Ishikawa (cell line): ENCODE results near the gene RNF181.

Source experiments
- CEBPB ChIP-seq: IDR thresholded peaks from 2 replicates; pipeline ENCODE4 v1.6.1; 2012
- CREB1 ChIP-seq: IDR thresholded peaks from 2 replicates; pipeline ENCODE4 v1.6.1; 2012; ENCODE audit warnings: low read depth
- EGR1 ChIP-seq: IDR thresholded peaks from 2 replicates; pipeline ENCODE4 v1.6.1; 2012
- EP300 ChIP-seq: IDR thresholded peaks from 2 replicates; pipeline ENCODE4 v1.6.1; 2012; ENCODE audit warnings: borderline replicate concordance
- FOXM1 ChIP-seq: IDR thresholded peaks from 2 replicates; pipeline ENCODE4 v1.6.1; 2012; ENCODE audit warnings: low read depth, borderline replicate concordance
- NFIC ChIP-seq: IDR thresholded peaks from 2 replicates; pipeline ENCODE4 v1.6.1; 2012
- RAD21 ChIP-seq: IDR thresholded peaks from 2 replicates; pipeline ENCODE4 v1.6.1; 2012; ENCODE audit warnings: low read depth
- TAF1 ChIP-seq: IDR thresholded peaks from 2 replicates; pipeline ENCODE4 v1.6.1; 2012; ENCODE audit warnings: low read depth, mild to moderate bottlenecking
- TCF12 ChIP-seq: IDR thresholded peaks from 2 replicates; pipeline ENCODE4 v1.6.1; 2012; ENCODE audit warnings: low read depth
- TEAD4 ChIP-seq: IDR thresholded peaks from 2 replicates; pipeline ENCODE4 v1.6.1; 2012
- YY1 ChIP-seq: IDR thresholded peaks from 2 replicates; pipeline ENCODE4 v1.6.1; 2012; ENCODE audit warnings: low read depth
- ZBTB7A ChIP-seq: IDR thresholded peaks from 2 replicates; pipeline ENCODE4 v1.6.1; 2012; ENCODE audit warnings: low read depth
- TF ChIP-seq, protein P1 (sequence below): IDR thresholded peaks from 2 replicates; pipeline ENCODE4 v1.6.1; 2012
- TF ChIP-seq, protein P2 (sequence below): IDR thresholded peaks from 2 replicates; pipeline ENCODE4 v1.6.1; 2012
- TF ChIP-seq, protein P3 (sequence below): IDR thresholded peaks from 2 replicates; pipeline ENCODE4 v1.6.1; 2012; ENCODE audit warnings: low read depth, mild to moderate bottlenecking

RNF181 gene

DNA sequence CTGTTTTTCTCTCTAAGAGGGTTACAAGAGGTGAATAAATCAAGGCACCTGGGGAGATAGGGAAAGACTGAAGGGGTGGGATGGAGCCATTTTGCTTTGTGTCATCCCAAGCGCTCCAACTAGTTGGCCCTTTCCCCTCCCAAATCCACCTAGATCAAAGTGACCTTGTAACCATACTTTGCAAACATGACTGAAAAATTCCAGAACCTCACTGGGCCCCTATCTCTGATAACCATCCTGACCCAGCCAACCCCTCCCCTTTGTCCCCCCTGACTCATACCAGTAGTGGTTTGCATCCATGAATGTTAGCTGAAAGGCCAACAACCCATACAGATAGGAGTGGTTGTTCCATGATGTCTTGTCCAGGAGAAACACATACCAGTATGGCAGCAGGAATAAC lies 37.4 kb upstream of the RNF181 start:
- TF ChIP-seq EGR1: no peak
- TF ChIP-seq RAD21: no peak
- no peak for TF ChIP-seq TAF1
- TF ChIP-seq, protein P1, sequence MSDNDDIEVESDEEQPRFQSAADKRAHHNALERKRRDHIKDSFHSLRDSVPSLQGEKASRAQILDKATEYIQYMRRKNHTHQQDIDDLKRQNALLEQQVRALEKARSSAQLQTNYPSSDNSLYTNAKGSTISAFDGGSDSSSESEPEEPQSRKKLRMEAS: no peak
- no peak for TF ChIP-seq FOXM1
- no peak for TF ChIP-seq ZBTB7A
- no peak for TF ChIP-seq TEAD4
- TF ChIP-seq YY1: no peak
- no peak for TF ChIP-seq CEBPB
- TF ChIP-seq, protein P2, sequence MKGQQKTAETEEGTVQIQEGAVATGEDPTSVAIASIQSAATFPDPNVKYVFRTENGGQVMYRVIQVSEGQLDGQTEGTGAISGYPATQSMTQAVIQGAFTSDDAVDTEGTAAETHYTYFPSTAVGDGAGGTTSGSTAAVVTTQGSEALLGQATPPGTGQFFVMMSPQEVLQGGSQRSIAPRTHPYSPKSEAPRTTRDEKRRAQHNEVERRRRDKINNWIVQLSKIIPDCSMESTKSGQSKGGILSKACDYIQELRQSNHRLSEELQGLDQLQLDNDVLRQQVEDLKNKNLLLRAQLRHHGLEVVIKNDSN: no peak
- TF ChIP-seq EP300: no peak
- TF ChIP-seq, protein P3, sequence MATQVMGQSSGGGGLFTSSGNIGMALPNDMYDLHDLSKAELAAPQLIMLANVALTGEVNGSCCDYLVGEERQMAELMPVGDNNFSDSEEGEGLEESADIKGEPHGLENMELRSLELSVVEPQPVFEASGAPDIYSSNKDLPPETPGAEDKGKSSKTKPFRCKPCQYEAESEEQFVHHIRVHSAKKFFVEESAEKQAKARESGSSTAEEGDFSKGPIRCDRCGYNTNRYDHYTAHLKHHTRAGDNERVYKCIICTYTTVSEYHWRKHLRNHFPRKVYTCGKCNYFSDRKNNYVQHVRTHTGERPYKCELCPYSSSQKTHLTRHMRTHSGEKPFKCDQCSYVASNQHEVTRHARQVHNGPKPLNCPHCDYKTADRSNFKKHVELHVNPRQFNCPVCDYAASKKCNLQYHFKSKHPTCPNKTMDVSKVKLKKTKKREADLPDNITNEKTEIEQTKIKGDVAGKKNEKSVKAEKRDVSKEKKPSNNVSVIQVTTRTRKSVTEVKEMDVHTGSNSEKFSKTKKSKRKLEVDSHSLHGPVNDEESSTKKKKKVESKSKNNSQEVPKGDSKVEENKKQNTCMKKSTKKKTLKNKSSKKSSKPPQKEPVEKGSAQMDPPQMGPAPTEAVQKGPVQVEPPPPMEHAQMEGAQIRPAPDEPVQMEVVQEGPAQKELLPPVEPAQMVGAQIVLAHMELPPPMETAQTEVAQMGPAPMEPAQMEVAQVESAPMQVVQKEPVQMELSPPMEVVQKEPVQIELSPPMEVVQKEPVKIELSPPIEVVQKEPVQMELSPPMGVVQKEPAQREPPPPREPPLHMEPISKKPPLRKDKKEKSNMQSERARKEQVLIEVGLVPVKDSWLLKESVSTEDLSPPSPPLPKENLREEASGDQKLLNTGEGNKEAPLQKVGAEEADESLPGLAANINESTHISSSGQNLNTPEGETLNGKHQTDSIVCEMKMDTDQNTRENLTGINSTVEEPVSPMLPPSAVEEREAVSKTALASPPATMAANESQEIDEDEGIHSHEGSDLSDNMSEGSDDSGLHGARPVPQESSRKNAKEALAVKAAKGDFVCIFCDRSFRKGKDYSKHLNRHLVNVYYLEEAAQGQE: no peak

DNA sequence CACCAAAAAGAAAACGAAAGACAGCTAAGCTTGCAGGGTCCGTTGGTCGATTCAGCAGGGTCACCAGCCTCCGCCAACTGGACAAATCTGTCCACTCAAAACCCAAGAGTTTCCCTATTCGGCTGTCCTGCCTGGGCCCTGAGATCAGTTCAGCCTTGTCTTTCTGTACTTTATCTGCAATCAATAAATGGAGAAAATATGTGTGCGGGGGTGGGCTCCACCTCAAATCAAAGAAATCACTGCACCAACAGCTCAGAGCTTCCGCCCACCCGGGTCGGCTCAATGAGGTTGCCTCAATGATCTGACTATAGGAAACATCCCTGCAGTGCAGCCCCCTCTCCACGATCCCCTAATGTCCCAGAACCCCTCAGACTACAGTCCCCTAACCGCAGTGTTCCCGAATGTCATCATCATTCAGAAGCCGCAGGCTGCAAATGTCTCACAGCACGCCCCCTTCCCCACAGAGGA lies 34.7 kb upstream of the RNF181 start:
- no peak for TF ChIP-seq TEAD4
- TF ChIP-seq TAF1: no peak
- no peak for TF ChIP-seq YY1
- TF ChIP-seq, protein P2: no peak
- TF ChIP-seq EP300: no peak
- TF ChIP-seq CREB1: no peak
- TF ChIP-seq EGR1: no peak
- TF ChIP-seq ZBTB7A: no peak
- TF ChIP-seq, protein P1: no peak
- no peak for TF ChIP-seq RAD21
- TF ChIP-seq, protein P3: no peak
- no peak for TF ChIP-seq TCF12
- TF ChIP-seq CEBPB: no peak
- no peak for TF ChIP-seq NFIC

GRCh38 chr2:85561280-85562212 lies 34.0 kb upstream of the RNF181 start, which contains the start of gene GGCX:
GGCX (minus strand) TSS chr2:85561493; CDS start chr2:85561428, 65 bp downstream.
- TF ChIP-seq TAF1: peak; percentile 97
- TF ChIP-seq, protein P2: peak; percentile 30; the same call in 1 of the 2 replicates
- TF ChIP-seq EP300: peak; percentile 29; the same call in 1 of the 2 replicates
- peak; percentile 34 for TF ChIP-seq NFIC
- TF ChIP-seq YY1: peak; percentile 89
- TF ChIP-seq ZBTB7A: no peak
- TF ChIP-seq CREB1: peak; percentile 86
- TF ChIP-seq, protein P3: no peak
- peak; percentile 66 for TF ChIP-seq TEAD4
- no peak for TF ChIP-seq FOXM1
- no peak for TF ChIP-seq CEBPB
- TF ChIP-seq, protein P1: peak; percentile 71
- no peak for TF ChIP-seq TCF12
- no peak for TF ChIP-seq RAD21
- TF ChIP-seq EGR1: peak; percentile 68
